ENCODE data around the gene TRIM36. TPM values are rescaled to one million over a fixed set of nuclear protein-coding genes. Genes with fewer than 3 reads are reported as not detected.

TRIM36 gene, protein sequence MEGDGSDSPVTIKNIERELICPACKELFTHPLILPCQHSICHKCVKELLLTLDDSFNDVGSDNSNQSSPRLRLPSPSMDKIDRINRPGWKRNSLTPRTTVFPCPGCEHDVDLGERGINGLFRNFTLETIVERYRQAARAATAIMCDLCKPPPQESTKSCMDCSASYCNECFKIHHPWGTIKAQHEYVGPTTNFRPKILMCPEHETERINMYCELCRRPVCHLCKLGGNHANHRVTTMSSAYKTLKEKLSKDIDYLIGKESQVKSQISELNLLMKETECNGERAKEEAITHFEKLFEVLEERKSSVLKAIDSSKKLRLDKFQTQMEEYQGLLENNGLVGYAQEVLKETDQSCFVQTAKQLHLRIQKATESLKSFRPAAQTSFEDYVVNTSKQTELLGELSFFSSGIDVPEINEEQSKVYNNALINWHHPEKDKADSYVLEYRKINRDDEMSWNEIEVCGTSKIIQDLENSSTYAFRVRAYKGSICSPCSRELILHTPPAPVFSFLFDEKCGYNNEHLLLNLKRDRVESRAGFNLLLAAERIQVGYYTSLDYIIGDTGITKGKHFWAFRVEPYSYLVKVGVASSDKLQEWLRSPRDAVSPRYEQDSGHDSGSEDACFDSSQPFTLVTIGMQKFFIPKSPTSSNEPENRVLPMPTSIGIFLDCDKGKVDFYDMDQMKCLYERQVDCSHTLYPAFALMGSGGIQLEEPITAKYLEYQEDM
- under 1 TPM; 0.26 to 0.55 (median 0.36) TPM for total RNA-seq (2021; fragmentation: NEBNext Ultra II Directional; extraction: Animal tissue kit (Norgen Biotek cat#: 25700))
- long read RNA-seq = 0 reads

DNA sequence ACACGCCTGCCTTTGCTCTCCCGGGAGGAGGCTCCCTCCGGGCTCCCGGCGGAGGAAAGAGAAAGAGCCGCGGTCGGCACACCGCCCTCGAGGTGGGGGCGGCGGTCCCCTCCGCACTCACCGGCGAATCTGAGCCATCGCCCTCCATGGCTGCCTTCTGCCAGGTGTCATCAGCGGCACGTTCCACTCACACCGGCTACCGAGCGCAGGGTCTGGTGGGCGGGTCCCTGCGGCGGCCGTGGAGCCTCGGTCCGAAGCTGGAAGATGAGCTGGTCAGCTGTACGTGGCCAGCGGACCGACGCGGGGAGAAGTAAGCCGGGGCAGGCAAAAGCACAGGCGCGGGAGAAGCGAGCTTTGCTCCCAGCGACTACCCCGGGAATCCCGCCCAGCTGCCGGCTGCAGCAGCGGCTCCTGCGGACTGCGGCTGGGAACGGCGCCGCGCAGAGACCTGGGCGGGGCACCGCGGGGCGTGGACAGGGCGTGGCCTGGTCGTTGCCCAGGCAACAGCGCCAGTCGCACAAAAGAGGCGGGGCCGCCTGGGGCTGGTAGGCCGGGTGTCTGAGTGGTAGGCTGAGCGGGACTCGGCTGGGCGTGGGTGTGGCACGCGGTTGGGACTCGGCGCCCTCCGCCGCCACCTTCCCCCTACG, at the start of gene TRIM36:
TRIM36 (minus strand) TSS at position 422 of the 647 bp plus-strand sequence; CDS start at position 148, 274 bp downstream.
- Mint-ChIP-seq H3K9me3 (peaks cover 18% of the 10 kb centered on the region), H3K27ac (no peak within 1 kb of the TSS), H3K27me3 (ENCODE audit: insufficient read depth) (peaks cover 33% of the 10 kb centered on the region), H3K4me1 (ENCODE audit: low read depth) (peaks cover 6% of the 10 kb centered on the region; the same call in 1 of the 2 replicates), H3K4me3 (peak within 1 kb of the TSS; percentile 88), H3K36me3 (ENCODE audit: low read depth) (peaks cover 15% of the 10 kb centered on the region)
- peak; percentile 88 for DNase-seq
- TF ChIP-seq, protein P1, sequence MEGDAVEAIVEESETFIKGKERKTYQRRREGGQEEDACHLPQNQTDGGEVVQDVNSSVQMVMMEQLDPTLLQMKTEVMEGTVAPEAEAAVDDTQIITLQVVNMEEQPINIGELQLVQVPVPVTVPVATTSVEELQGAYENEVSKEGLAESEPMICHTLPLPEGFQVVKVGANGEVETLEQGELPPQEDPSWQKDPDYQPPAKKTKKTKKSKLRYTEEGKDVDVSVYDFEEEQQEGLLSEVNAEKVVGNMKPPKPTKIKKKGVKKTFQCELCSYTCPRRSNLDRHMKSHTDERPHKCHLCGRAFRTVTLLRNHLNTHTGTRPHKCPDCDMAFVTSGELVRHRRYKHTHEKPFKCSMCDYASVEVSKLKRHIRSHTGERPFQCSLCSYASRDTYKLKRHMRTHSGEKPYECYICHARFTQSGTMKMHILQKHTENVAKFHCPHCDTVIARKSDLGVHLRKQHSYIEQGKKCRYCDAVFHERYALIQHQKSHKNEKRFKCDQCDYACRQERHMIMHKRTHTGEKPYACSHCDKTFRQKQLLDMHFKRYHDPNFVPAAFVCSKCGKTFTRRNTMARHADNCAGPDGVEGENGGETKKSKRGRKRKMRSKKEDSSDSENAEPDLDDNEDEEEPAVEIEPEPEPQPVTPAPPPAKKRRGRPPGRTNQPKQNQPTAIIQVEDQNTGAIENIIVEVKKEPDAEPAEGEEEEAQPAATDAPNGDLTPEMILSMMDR (IDR thresholded peaks at IDR 0.05) = peak; percentile 19; the same call in 1 of the 2 replicates

- TF ChIP-seq, protein P1 (IDR thresholded peaks at IDR 0.05) = no peak
- DNase-seq = no peak
- Mint-ChIP-seq H3K4me1 (ENCODE audit: low read depth) (no peaks in the 10 kb centered on the region), H3K36me3 (ENCODE audit: low read depth) (peaks cover 13% of the 10 kb centered on the region; the same call in 1 of the 2 replicates), H3K27me3 (ENCODE audit: insufficient read depth) (no peaks in the 10 kb centered on the region; the same call in 1 of the 2 replicates), H3K4me3 (no peak overlapping the region), H3K9me3 (no peaks in the 10 kb centered on the region), H3K27ac (no peak overlapping the region)
Observed at GRCh38 chr5:115214541-115214940, 44.8 kb upstream of the TRIM36 start.

DNA sequence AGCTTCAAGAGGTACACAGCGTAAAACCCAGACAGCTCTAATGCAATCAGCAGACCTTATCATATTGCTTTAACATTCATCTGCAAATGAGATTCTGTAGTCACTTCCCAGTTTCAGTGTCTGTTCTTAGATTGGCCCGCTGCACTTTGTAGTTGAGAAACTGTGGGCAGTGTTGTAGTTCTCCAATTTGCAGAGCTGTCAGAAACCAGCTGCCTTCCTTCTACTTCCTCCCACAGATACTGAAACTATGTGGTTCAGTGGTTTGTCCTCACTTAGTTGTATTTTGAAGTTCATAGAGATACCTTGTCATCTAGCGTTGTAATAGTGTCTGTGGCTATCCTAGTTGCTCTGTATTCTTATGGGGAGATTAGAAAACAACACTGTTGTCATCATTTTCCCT, 39.6 kb upstream of the TRIM36 start:
- no peaks in the 10 kb centered on the region for H3K9me3 Mint-ChIP-seq
- TF ChIP-seq, protein P1 (IDR thresholded peaks at IDR 0.05) = no peak
- no peaks in the 10 kb centered on the region for H3K27me3 Mint-ChIP-seq (ENCODE audit: insufficient read depth)
- DNase-seq = no peak
- H3K36me3 Mint-ChIP-seq (ENCODE audit: low read depth) = no peaks in the 10 kb centered on the region
- H3K4me3 Mint-ChIP-seq = no peak overlapping the region
- no peak overlapping the region for H3K27ac Mint-ChIP-seq
- H3K4me1 Mint-ChIP-seq (ENCODE audit: low read depth) = no peaks in the 10 kb centered on the region

- TF ChIP-seq, protein P1 (IDR thresholded peaks at IDR 0.05) = no peak
- Mint-ChIP-seq H3K9me3 (no peaks in the 10 kb centered on the region), H3K27me3 (ENCODE audit: insufficient read depth) (no peaks in the 10 kb centered on the region; the same call in none of the 2 replicates), H3K36me3 (ENCODE audit: low read depth) (no peaks in the 10 kb centered on the region), H3K27ac (no peak overlapping the region), H3K4me3 (no peak overlapping the region), H3K4me1 (ENCODE audit: low read depth) (no peaks in the 10 kb centered on the region)
- no peak for DNase-seq
Observed at GRCh38 chr5:115202952-115203351, 33.2 kb upstream of the TRIM36 start.

DNA sequence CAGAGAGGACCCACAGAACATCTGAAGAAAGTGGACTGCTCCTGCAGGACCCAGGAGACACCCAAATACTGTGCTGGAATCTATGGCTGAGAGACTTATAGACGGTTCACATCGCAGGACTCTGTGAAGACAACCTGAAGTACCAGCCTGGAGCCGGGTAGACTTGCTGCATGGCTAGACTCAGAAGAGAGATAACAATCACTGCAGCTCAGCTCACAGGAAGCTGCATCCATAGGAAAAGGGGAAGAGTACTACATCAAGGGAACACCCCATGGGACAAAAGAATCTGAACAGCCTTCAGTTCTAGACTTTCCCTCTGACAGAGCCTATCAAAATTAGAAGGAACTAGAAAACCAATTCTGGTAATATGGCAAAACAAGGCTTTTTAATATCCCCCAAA, 26.5 kb upstream of the TRIM36 start:
- Mint-ChIP-seq H3K4me1 (ENCODE audit: low read depth) (no peaks in the 10 kb centered on the region), H3K36me3 (ENCODE audit: low read depth) (no peaks in the 10 kb centered on the region), H3K27ac (no peak overlapping the region), H3K27me3 (ENCODE audit: insufficient read depth) (peaks cover 3% of the 10 kb centered on the region), H3K9me3 (no peaks in the 10 kb centered on the region), H3K4me3 (no peak overlapping the region)
- TF ChIP-seq, protein P1 (IDR thresholded peaks at IDR 0.05) = no peak
- DNase-seq = no peak
